Peyer's patch (tissue), 4 donors: Measurements from ENCODE around the gene CDHR5. TPM values are rescaled to one million over a fixed set of nuclear protein-coding genes. Genes with fewer than 3 reads are reported as not detected.
"Not testable (repeated sequence)": the region's sequence is repeated elsewhere in the genome, so short reads cannot be mapped to it uniquely, and the experiment has no call there.

Source experiments
- DNase-seq, 3 donors: peaks; one replicate each; pipeline ENCODE4 v3.0.0-alpha.2; 2017 to 2019
- H3K27ac ChIP-seq, 4 donors: fragments of 200-600 bp; sonication (generic); one replicate each; pipeline ENCODE4 v1.5.1; 2016 to 2019
- H3K27me3 ChIP-seq, 2 donors: fragments of 200-600 bp; sonication (generic); one replicate each; pipeline ENCODE4 v1.5.1; 2019
- H3K36me3 ChIP-seq, 3 donors: fragments of 200-600 bp; sonication (generic); one replicate each; pipeline ENCODE4 v1.5.1; 2016 to 2019
- H3K4me1 ChIP-seq, 4 donors: fragments of 200-600 bp; sonication (generic); one replicate each; pipeline ENCODE4 v1.5.1; 2016 to 2019
- H3K4me3 ChIP-seq, 4 donors: fragments of 200-600 bp; sonication (generic); 1 replicate in 3 of 4; 2 replicates in 1 of 4; pipeline ENCODE4 v1.5.1; 2016 to 2019; ENCODE audit warnings: mild to moderate bottlenecking in 1 of 4
- H3K9me3 ChIP-seq, 4 donors: fragments of 200-600 bp; sonication (generic); one replicate each; pipeline ENCODE4 v1.5.1; 2016 to 2019; ENCODE audit warnings: mild to moderate bottlenecking in 1 of 4
- CTCF ChIP-seq, 6 experiments: fragments of 450-650 bp in 4 of 6; fragments of 200-600 bp in 2 of 6; sonication (generic) in 1 of 6; IDR thresholded peaks; one replicate each; pipeline ENCODE4 v1.5.1; 2017 to 2019; ENCODE audit warnings: antibody characterized with exemption in 6 of 6, mild to moderate bottlenecking in 3 of 6, moderate library complexity in 1 of 6
- POLR2A ChIP-seq, 2 donors: fragments of 450-650 bp; IDR thresholded peaks; one replicate each; pipeline ENCODE4 v1.5.1; 2017; ENCODE audit warnings: antibody characterized with exemption in 2 of 2, mild to moderate bottlenecking in 2 of 2, moderate library complexity in 2 of 2
- total RNA-seq, 4 donors: library from RNA; depleted of rRNA; stranded (reverse); fragments of >200 nt; gene quantifications; one replicate each; pipeline ENCODE4 v1.1.0, GENCODE V29; 2016

Gene CDHR5
- total RNA-seq, 4 donors from 2014 or later: 77.6 to 1,696 (median 1,274) TPM

GRCh38 chr11:577611-577894, 47.2 kb downstream of the CDHR5 start:
- peaks cover 12 to 65% (median 33%) of the 10 kb centered on the region in 4 donors for H3K4me1 ChIP-seq
- TF ChIP-seq CTCF (IDR thresholded peaks at IDR 0.05) (no peak), POLR2A (IDR thresholded peaks at IDR 0.05) (no peak)
- no peak for DNase-seq
- H3K4me3 ChIP-seq: peak overlapping the region; percentile 60 to 98 (median 82)
- H3K9me3 ChIP-seq: no peaks in the 10 kb centered on the region
- peaks cover 0 to 12% (median 0%) of the 10 kb centered on the region in 3 donors for H3K36me3 ChIP-seq
- H3K27me3 ChIP-seq: no peaks in the 10 kb centered on the region
- peak overlapping the region in 3 of 4 donors; percentile 86 to 97 (median 93) for H3K27ac ChIP-seq

GRCh38 chr11:576811-577610, 47.7 kb downstream of the CDHR5 start:
- TF ChIP-seq CTCF (IDR thresholded peaks at IDR 0.05) (no peak), POLR2A (IDR thresholded peaks at IDR 0.05) (no peak)
- peaks cover 0 to 7% (median 0%) of the 10 kb centered on the region in 3 donors for H3K36me3 ChIP-seq
- peaks cover 12 to 65% (median 33%) of the 10 kb centered on the region in 4 donors for H3K4me1 ChIP-seq
- DNase-seq: no peak
- H3K9me3 ChIP-seq: no peaks in the 10 kb centered on the region
- H3K4me3 ChIP-seq: peak overlapping the region; percentile 60 to 98 (median 82)
- no peaks in the 10 kb centered on the region for H3K27me3 ChIP-seq
- peak overlapping the region; percentile 86 to 97 (median 92) for H3K27ac ChIP-seq

- Histone ChIP-seq H3K4me1 (peaks cover 12 to 57% (median 33%) of the 10 kb centered on the region in 4 donors), H3K27me3 (no peaks in the 10 kb centered on the region), H3K9me3 (no peaks in the 10 kb centered on the region), H3K4me3 (peak within 1 kb of the TSS; percentile 80 to 98 (median 84)), H3K27ac (peak within 1 kb of the TSS; percentile 86 to 97 (median 92)), H3K36me3 (no peaks in the 10 kb centered on the region)
- DNase-seq: peak; percentile 95 to 98 (median 98)
- TF ChIP-seq POLR2A (IDR thresholded peaks at IDR 0.05) (peak; percentile 72 to 92), CTCF (IDR thresholded peaks at IDR 0.05) (peak in 3 of 6 experiments; percentile 0 to 16 (median 7))
These were observed 48.6 kb downstream of the CDHR5 start, which contains the start of gene PHRF1 for GRCh38 chr11:575996-576768. TSS of gene PHRF1 (plus strand) at chr11:576470. CDS start at chr11:581513, 5,043 bp downstream.

- H3K36me3 ChIP-seq: no peaks in the 10 kb centered on the region
- TF ChIP-seq POLR2A (IDR thresholded peaks at IDR 0.05) (peak in 1 of 2 donors; percentile 57), CTCF (IDR thresholded peaks at IDR 0.05) (peak in 2 of 6 experiments; percentile 10 to 19)
- H3K27me3 ChIP-seq: no peaks in the 10 kb centered on the region
- DNase-seq: no peak
- peaks cover 12 to 49% (median 33%) of the 10 kb centered on the region in 4 donors for H3K4me1 ChIP-seq
- peak overlapping the region in 3 of 4 donors; percentile 20 to 77 (median 76) for H3K27ac ChIP-seq
- no peaks in the 10 kb centered on the region for H3K9me3 ChIP-seq
- peak overlapping the region; percentile 50 to 85 (median 68) for H3K4me3 ChIP-seq
These were observed 49.3 kb downstream of the CDHR5 start for GRCh38 chr11:575313-575995.

- DNase-seq: no peak
- H3K27ac ChIP-seq: peak overlapping the region in 2 of 4 donors; percentile 76 to 77
- no peaks in the 10 kb centered on the region for H3K36me3 ChIP-seq
- peak overlapping the region; percentile 50 to 85 (median 68) for H3K4me3 ChIP-seq
- H3K9me3 ChIP-seq: no peaks in the 10 kb centered on the region
- no peak for TF ChIP-seq POLR2A (IDR thresholded peaks at IDR 0.05)
- TF ChIP-seq CTCF (IDR thresholded peaks at IDR 0.05): no peak
- H3K27me3 ChIP-seq: no peaks in the 10 kb centered on the region
- H3K4me1 ChIP-seq: peaks cover 9 to 43% (median 30%) of the 10 kb centered on the region in 4 donors
These were observed 50.0 kb downstream of the CDHR5 start for GRCh38 chr11:574632-575312.

- not testable (repeated sequence) for H3K36me3 ChIP-seq, H3K27me3 ChIP-seq, H3K9me3 ChIP-seq, DNase-seq
- peak overlapping the region in 1 of 4 donors; percentile 5 for H3K27ac ChIP-seq
- H3K4me3 ChIP-seq: peak overlapping the region in 1 of 4 donors; percentile 65
- peaks cover 12 to 42% (median 31%) of the 10 kb centered on the region in 4 donors for H3K4me1 ChIP-seq
These were observed 50.7 kb downstream of the CDHR5 start for GRCh38 chr11:574031-574570.
